ENCODE data around the gene ALDH1L1.

Gene ALDH1L1

GRCh38 chr3:126146034-126146433, 34.4 kb downstream of the ALDH1L1 start:
- no peak for DNase-seq
- TF ChIP-seq POLR2A (IDR thresholded peaks at IDR 0.05; ENCODE audit: low read length) (no peak), GATA1 (IDR thresholded peaks at IDR 0.05; ENCODE audit: low read depth, low read length) (no peak)

DNA sequence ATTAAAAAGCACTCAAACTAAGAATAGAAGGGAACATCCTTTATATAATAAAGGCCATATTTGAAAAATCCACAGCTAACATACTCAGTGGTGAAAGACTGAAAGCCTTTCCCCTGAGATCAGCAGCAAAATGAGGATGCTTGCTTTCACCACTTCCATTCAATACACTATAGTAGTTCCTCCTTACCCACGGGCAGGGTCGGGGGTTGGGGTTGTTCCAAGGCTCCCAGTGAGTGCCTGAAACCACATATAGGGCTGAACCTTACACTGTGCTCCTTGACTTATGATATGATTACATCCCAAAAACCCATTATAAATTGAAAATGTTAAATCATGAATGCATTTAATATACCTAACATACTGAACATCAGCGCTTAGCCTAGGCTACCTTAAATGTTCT, 37.7 kb downstream of the ALDH1L1 start:
- no peak for DNase-seq
- TF ChIP-seq POLR2A (IDR thresholded peaks at IDR 0.05; ENCODE audit: low read length) (no peak), GATA1 (IDR thresholded peaks at IDR 0.05; ENCODE audit: low read depth, low read length) (no peak)

DNA sequence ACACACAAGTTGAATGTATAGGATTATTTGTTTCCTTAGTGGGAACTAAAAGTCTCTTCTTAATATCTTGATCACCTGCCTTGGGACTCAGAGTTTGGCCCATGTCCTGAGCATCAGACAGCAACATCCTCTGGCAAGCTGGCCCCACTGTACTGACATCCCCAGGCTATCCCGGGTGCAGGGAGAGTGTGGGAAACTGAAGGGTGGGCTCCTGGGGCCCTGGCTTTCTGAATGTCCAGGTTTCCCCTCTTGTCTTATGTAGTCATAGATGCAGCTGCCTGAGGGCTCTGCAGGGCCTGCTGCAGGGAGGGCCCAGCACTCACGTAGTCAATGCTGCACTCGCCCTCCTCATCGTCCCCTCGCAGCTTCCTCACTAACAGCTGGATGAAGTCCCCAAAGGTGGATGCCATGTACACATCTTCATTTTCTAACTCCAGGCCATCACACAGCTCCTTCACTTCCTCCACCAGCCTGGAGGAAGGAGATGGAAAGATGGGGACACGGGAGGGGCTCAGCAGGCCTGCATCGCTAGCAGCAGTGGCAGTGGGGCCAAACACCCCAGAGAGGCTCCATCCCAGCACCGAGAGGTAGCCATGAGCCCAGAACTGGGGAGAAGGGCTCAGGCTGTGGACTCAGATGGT, 42.8 kb downstream of the ALDH1L1 start:
- DNase-seq, result no peak

DNA sequence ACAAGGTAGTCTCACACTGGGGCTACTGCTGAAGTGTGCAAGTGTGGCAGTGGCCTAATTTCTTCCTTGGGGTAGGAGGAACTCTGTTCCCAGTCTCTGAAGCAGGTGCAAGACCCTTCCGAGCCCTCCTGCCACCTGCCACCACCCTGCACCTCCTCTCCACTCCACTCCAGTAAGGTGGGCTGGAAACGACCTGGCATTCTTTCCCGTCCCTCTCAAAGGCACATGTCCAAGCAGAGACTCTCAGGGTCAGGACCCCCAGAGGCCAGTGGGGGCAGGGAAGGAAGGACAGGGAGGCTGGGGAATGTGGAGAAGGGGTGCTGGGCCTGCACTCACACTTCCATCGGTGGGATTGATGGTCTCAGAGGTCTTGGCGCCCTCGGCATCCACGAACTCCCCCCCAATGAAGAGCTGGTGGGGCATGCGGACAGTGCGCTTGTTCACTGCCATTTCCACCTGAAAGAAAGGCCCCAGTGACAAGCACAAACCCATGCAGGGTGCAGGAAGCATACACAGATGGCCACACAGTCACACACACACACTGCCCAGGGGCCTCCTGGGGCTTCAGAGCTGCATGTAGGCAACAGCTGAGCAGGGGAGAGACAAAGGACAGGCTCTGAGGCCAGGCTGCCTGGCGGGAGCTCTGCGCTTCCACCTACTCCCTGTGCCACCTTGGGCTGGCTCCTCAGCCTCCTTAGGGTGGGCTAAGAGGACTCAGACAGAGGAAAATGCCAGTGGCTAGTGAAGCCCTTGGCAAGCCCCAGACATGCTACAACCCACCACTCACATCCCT, 43.8 kb downstream of the ALDH1L1 start:
- no peak for DNase-seq
- TF ChIP-seq POLR2A (IDR thresholded peaks at IDR 0.05; ENCODE audit: low read length) (no peak), GATA1 (IDR thresholded peaks at IDR 0.05; ENCODE audit: low read depth, low read length) (no peak)

More for the DNA sequence above, 42.8 kb downstream of the ALDH1L1 start:
- TF ChIP-seq GATA1 (IDR thresholded peaks at IDR 0.05; ENCODE audit: low read depth, low read length), result no peak
- TF ChIP-seq POLR2A (IDR thresholded peaks at IDR 0.05; ENCODE audit: low read length), result no peak

DNA sequence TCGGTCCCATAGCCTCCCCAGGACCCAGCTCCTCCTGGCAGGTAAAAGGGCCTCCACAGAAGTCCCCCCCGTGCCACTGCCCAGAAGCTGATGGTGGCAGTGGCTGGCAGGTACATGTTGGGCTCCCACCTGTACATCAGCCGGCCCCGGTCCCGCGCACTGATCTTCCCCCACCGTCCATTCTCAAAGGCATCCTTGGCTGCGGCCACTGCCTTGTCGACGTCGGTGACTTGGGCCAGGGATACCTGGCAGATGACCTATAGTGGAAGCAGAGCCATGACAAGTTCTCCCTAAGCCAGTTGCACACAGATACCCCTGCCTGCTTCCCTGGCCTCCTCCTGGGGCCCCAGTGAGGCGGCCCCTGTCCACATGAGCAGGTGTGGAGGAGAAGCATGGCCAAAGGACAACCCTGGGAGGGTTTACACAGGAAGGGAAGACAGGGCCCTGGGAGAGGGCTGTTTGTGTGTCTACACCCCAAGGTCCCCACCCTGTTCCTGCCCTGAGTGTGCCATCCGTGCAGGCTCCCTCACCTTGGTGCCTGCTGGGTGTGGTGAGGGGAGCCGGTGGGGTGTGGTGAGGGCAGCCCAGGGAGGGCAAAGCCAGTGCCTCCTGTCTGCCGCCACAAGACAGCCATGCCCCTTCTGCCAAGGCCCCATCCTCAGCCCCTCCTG, 44.8 kb downstream of the ALDH1L1 start:
- TF ChIP-seq GATA1 (IDR thresholded peaks at IDR 0.05; ENCODE audit: low read depth, low read length), result no peak
- TF ChIP-seq POLR2A (IDR thresholded peaks at IDR 0.05; ENCODE audit: low read length), result no peak
- no peak for DNase-seq

GRCh38 chr3:126135071-126135405, 45.3 kb downstream of the ALDH1L1 start:
- no peak for TF ChIP-seq POLR2A (IDR thresholded peaks at IDR 0.05; ENCODE audit: low read length)
- TF ChIP-seq GATA1 (IDR thresholded peaks at IDR 0.05; ENCODE audit: low read depth, low read length), result no peak
- DNase-seq, result no peak

DNA sequence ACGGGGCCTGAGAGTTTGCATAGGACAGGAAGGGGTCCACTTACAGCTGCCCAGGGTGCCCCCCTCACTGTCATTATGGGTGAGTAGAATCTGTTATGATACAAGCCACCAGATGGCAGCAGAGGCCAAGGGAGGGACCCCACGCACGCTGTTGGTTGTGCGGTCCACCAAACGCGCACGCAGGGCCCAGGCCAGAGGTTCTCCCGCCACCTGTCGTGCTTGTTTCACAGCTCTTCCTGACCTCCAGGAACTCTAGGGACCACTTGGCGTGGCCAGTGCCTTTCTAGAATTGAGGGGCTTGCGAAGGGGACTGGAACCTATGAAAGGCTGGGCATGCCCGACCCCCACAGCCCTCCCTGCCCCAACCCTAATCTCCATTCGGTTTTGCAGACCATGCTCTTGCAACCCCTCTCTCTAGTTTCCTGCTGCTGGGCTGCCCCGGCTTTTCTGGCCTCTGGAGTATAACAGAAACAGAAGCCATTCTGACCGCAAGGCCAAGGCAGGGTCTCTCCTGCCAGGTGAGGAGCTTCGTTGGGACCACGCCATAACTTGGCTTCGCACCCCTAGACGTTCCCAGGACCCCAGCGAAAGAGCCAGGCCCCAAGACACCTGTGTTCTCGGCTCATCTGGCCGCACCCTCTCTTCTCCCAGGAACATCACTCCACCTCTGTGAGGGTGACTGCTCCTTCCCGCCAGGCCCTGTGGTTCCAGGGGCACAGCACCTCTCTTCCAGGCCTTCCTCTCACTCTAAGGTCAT, 46.0 kb downstream of the ALDH1L1 start:
- no peak for TF ChIP-seq GATA1 (IDR thresholded peaks at IDR 0.05; ENCODE audit: low read depth, low read length)
- no peak for TF ChIP-seq POLR2A (IDR thresholded peaks at IDR 0.05; ENCODE audit: low read length)
- DNase-seq, result peak; percentile 50 to 68

- DNase-seq, result no peak
- TF ChIP-seq GATA1 (IDR thresholded peaks at IDR 0.05; ENCODE audit: low read depth, low read length) (no peak), POLR2A (IDR thresholded peaks at IDR 0.05; ENCODE audit: low read length) (no peak)
Measured at GRCh38 chr3:126133606-126134005, 46.8 kb downstream of the ALDH1L1 start.

DNA sequence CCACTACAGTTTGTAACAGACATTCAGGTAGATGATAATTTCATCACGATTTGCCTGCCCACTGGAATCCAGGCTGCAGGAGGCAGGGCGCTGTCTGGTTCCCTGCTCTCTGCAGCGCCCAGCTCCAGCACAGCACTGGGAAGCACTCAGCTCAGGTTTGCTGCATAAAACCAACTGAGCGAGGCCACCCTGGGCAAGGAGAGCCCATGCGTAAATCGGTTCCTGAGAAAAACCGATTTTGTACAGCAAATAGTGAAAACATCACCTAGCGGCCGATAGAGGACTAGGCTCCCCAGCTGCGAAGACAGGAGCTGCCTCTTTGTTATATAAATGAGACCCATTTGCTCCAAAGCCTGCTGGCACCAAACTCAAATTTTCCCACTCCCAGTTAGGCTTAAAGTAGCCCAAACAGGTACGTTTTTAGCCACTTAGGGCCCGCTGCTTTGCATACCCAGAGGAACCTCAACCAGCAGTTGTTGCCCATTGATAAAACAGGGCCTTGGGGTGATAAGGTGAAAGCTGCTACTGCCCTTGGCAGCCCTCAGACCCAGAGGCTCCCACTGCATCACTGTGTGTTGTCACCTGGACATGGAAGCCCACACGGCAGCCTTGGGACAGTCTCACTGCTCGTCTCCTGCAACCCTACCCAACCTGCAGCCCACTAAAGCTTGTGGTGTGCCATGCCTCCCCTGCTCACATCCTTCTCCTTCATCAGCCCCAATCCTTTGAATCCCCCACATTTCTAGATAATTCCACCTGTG, 47.5 kb downstream of the ALDH1L1 start:
- no peak for DNase-seq
- TF ChIP-seq POLR2A (IDR thresholded peaks at IDR 0.05; ENCODE audit: low read length), result no peak

DNA sequence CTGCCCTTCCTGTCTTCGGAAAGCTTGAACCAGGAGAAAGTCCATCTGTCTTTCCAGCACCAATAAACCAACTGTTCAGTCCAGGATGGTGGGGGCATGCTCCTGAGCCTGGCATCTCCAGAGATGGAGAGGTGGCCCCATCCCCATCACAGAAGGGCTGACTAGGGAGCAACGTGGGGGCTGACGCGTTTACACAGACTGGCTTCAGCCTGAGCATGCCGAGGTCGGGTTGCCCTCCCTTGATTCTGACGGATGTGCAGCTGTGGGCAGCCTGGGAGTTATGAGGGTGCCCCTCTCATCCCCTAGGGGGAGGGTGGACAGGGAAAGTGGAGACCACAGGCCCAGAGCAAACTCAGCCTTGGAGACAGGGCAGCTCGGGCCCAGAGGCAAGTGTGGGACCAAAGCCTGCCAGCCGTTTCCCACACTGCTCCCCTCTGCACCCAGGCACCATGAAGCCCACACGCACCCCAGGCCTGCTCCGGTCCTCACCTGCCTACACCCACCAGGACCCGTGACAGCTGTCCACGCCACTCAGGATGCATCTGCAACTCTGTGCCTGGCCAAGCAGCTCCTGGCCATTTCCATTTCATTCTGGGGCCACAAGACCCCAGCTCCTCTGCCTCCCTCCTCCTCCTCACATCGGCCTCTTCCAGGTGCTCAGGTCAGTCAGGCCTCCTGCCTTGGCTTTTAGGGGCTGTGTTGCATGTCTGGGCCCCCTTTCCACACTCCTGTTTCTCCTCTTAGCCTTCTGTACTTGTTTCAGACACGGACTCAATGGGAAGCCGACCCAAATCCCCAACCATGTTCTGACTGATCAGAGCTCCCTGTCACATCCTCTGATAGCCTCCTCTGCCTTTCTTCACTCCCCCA, 48.3 kb downstream of the ALDH1L1 start:
- TF ChIP-seq GATA1 (IDR thresholded peaks at IDR 0.05; ENCODE audit: low read depth, low read length) (no peak), POLR2A (IDR thresholded peaks at IDR 0.05; ENCODE audit: low read length) (no peak)
- no peak for DNase-seq

- no peak for DNase-seq
- TF ChIP-seq POLR2A (IDR thresholded peaks at IDR 0.05; ENCODE audit: low read length) (no peak), GATA1 (IDR thresholded peaks at IDR 0.05; ENCODE audit: low read depth, low read length) (no peak)
Measured at GRCh38 chr3:126130981-126131745, 49.2 kb downstream of the ALDH1L1 start.

All from erythroblast (primary cell).